PC-9 (cell line): ENCODE results near the gene COL27A1. TPM values are rescaled to one million over a fixed set of nuclear protein-coding genes. Genes with fewer than 3 reads are reported as not detected.

ENCODE experiments used
- BruUV-seq: library from RNA; stranded (reverse); fragments of 400-500 nt; replicated peaks from 2 replicates; lab custom pipeline; 2021; lab: Mats Ljungman, UMichigan
- CTCF ChIA-PET: fragments of 300-600 bp; sonication (Branson Sonifier 250); formaldehyde crosslinking; loops from one replicate; lab custom pipeline; 2022; ENCODE audit warnings: antibody characterized with exemption; lab: Charles Lee
- POLR2A ChIA-PET: fragments of 300-600 bp; sonication (Branson Sonifier 250); formaldehyde crosslinking; loops from one replicate; lab custom pipeline; 2022; ENCODE audit warnings: antibody characterized with exemption; ENCODE audit not compliant: unreplicated experiment; lab: Charles Lee
- DNase-seq, 2 experiments: peaks; one replicate each; pipeline versions ENCODE4 v3.0.0 to v3.0.0-alpha.2; 2015 to 2022; ENCODE audit warnings: mixed read lengths in 1 of 2
- H2AFZ ChIP-seq: fragments of 200-600 bp; sonication (generic); 2 replicates; pipeline ENCODE4 v1.8.1; 2017; ENCODE audit warnings: antibody characterized with exemption
- H3F3A ChIP-seq: fragments of 200-600 bp; sonication (generic); 2 replicates; pipeline ENCODE4 v1.8.1; 2017; ENCODE audit warnings: antibody characterized with exemption, mild to moderate bottlenecking, low read depth; ENCODE audit not compliant: insufficient read depth
- H3K27ac ChIP-seq: fragments of 200-600 bp; sonication (generic); 2 replicates; pipeline ENCODE4 v1.6.1; 2016; ENCODE audit warnings: mixed run types
- H3K27me3 ChIP-seq: fragments of 200-600 bp; sonication (generic); 2 replicates; pipeline ENCODE4 v1.6.1; 2016; ENCODE audit warnings: low read depth, mixed run types; ENCODE audit not compliant: insufficient read depth
- H3K36me3 ChIP-seq: fragments of 200-600 bp; sonication (generic); 2 replicates; pipeline ENCODE4 v1.6.1; 2016; ENCODE audit warnings: low read depth, mixed run types
- H3K4me1 ChIP-seq: fragments of 200-600 bp; sonication (generic); replicated peaks from 2 replicates; pipeline ENCODE4 v1.6.1; 2016; ENCODE audit warnings: mixed run types; ENCODE audit not compliant: insufficient read depth
- H3K4me2 ChIP-seq: fragments of 200-600 bp; sonication (generic); 2 replicates; pipeline ENCODE4 v1.6.1; 2017; ENCODE audit warnings: mixed run types
- H3K4me3 ChIP-seq: fragments of 200-600 bp; sonication (generic); 2 replicates; pipeline ENCODE4 v1.6.1; 2016; ENCODE audit warnings: mixed run types
- H3K79me2 ChIP-seq: fragments of 200-600 bp; sonication (generic); 2 replicates; pipeline ENCODE4 v1.6.1; 2017; ENCODE audit warnings: low read depth, mixed run types
- H3K9me2 ChIP-seq: fragments of 200-600 bp; sonication (generic); 2 replicates; pipeline ENCODE4 v1.8.1; 2017; ENCODE audit warnings: mild to moderate bottlenecking; ENCODE audit not compliant: insufficient read depth
- H3K9me3 ChIP-seq: fragments of 200-600 bp; sonication (generic); 2 replicates; pipeline ENCODE4 v1.8.1; 2016; ENCODE audit warnings: low read depth; ENCODE audit not compliant: insufficient read depth
- H4K20me1 ChIP-seq: fragments of 200-600 bp; sonication (generic); 2 replicates; pipeline ENCODE4 v1.8.1; 2017; ENCODE audit not compliant: insufficient read depth
- EZH2 ChIP-seq: fragments of 200-600 bp; sonication (generic); IDR thresholded peaks from 2 replicates; pipeline ENCODE4 v1.8.0; 2017; ENCODE audit warnings: antibody characterized with exemption, low read depth
- intact Hi-C: fragments of 100-400 bp; cut with micrococcal nuclease; formaldehyde crosslinking; loops from one replicate; pipeline ENCODE4 v1.10.0; 2022; ENCODE audit not compliant: unreplicated experiment
- total RNA-seq: library from RNA; stranded (reverse); gene quantifications from 2 replicates; pipeline ENCODE4 v1.2.3, GENCODE V29; 2021
- TF ChIP-seq, protein P1 (sequence below): fragments of 200-600 bp; sonication (generic); conservative IDR thresholded peaks from 2 replicates; pipeline ENCODE4 v1.6.1; 2017; ENCODE audit warnings: mixed run types, antibody characterized with exemption, mild to moderate bottlenecking, moderate library complexity

Gene COL27A1
- total RNA-seq, 1 experiment from 2014 or later, result 0.39 TPM

DNA sequence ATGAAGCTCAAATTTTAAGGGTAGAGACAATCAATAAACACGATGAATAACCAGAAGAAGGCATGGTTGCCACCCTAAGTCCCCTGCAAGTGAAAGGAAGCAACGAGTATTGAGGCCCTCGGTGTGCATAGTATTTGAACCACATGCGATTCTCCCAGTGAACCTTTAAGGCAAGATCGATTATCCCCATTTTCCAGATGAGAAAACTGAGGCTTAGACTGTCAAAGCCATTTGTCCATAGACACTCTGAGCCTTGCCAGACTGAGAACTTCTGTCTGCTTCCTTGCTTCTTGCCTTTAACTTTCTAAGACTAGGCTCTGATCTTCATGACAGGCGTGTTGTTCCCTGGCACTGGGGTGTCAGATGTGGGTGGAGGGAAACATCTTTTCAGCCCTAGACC, 58.2 kb downstream of the COL27A1 start:
- H4K20me1 ChIP-seq, result no peaks in the 10 kb centered on the region
- H3K4me2 ChIP-seq, result no peak overlapping the region
- BruUV-seq, result no TSS peak
- no peak overlapping the region for H3K27ac ChIP-seq
- ChIA-PET CTCF (interaction anchor here (0.5 kb wide), 1 partner anchor 20 kb away, joined by 3 read pairs; no protein-coding TSS in a partner anchor), POLR2A (no interaction called here)
- TF ChIP-seq, protein P1, sequence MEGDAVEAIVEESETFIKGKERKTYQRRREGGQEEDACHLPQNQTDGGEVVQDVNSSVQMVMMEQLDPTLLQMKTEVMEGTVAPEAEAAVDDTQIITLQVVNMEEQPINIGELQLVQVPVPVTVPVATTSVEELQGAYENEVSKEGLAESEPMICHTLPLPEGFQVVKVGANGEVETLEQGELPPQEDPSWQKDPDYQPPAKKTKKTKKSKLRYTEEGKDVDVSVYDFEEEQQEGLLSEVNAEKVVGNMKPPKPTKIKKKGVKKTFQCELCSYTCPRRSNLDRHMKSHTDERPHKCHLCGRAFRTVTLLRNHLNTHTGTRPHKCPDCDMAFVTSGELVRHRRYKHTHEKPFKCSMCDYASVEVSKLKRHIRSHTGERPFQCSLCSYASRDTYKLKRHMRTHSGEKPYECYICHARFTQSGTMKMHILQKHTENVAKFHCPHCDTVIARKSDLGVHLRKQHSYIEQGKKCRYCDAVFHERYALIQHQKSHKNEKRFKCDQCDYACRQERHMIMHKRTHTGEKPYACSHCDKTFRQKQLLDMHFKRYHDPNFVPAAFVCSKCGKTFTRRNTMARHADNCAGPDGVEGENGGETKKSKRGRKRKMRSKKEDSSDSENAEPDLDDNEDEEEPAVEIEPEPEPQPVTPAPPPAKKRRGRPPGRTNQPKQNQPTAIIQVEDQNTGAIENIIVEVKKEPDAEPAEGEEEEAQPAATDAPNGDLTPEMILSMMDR, result no peak
- DNase-seq, result no peak
- H3K27me3 ChIP-seq, result no peaks in the 10 kb centered on the region
- no peak overlapping the region for H3K4me3 ChIP-seq
- no peaks in the 10 kb centered on the region for H3K79me2 ChIP-seq
- H3F3A ChIP-seq, result no peaks in the 10 kb centered on the region
- no peak overlapping the region for H2AFZ ChIP-seq
- intact Hi-C loops, result no loop called here
- no peaks in the 10 kb centered on the region for H3K9me3 ChIP-seq
- no peaks in the 10 kb centered on the region for H3K4me1 ChIP-seq
- H3K36me3 ChIP-seq, result no peaks in the 10 kb centered on the region
- no peaks in the 10 kb centered on the region for H3K9me2 ChIP-seq

DNA sequence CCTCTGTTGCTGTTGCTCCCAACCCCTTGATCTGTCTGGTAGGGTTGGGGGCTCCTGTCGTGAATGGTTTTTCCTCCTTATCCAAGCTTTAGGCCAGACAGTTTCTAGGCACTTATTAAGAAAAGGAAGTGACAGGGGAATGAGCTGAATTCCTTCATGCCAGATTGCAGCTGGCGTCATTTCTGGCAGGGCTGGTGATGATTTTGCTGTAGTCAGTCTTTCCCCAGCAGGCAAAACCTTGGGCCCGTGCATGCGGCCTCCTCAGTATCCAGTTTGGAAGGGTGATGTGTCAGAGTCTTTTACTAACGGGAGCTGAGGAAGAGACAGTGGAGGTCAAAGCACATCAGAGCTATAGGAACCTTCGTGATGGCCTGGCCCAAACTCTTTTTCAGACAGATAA, 58.8 kb downstream of the COL27A1 start:
- no peak overlapping the region for H3K4me3 ChIP-seq
- H3K4me1 ChIP-seq, result no peaks in the 10 kb centered on the region
- H3K9me3 ChIP-seq, result no peaks in the 10 kb centered on the region
- POLR2A ChIA-PET, result no interaction called here
- no peak overlapping the region for H3K4me2 ChIP-seq
- intact Hi-C loops, result no loop called here
- H3K9me2 ChIP-seq, result no peaks in the 10 kb centered on the region
- no peaks in the 10 kb centered on the region for H4K20me1 ChIP-seq
- H3K27ac ChIP-seq, result no peak overlapping the region
- H2AFZ ChIP-seq, result no peak overlapping the region
- H3K79me2 ChIP-seq, result no peaks in the 10 kb centered on the region
- TF ChIP-seq, protein P1, result no peak
- H3F3A ChIP-seq, result no peaks in the 10 kb centered on the region
- BruUV-seq, result no TSS peak
- no peak for DNase-seq
- H3K27me3 ChIP-seq, result no peaks in the 10 kb centered on the region
- CTCF ChIA-PET, result no interaction called here
- no peaks in the 10 kb centered on the region for H3K36me3 ChIP-seq

DNA sequence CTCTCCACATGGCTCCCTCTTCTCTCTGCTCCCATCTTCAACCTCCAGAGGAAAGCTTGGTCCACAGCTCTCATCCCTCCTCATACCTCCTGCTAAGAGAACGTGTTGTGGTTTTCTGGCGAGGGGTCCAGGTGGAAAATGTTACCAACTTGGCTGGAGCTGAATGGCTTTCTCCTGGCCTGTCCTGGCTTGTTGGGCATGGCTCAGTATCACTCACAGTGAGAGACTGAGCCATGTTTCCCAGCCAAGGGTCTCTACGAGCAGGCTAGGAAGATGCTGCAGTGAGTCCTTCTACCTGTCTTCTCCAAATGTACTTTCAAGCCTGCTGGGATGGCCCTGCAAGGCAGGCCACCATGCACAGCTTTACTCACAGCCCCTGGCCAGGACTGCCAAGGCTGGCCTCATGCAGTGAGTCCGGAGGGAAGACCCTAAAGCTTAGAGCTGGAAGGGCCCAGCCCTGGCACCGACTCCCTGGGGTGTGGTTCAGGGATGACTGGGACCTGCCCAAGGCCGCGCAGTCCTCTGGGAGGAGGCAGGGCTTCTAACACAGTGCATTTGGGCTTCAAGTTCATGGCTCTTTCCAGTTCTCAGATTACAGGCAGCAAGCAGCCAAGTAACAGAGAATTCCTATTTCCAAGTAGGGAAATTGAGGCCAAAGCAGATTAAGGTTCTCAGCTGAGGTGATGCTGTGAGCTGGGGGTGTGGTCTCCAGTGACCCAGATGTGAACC, 59.5 kb downstream of the COL27A1 start:
- no peak overlapping the region for H3K27ac ChIP-seq
- H3K36me3 ChIP-seq, result no peaks in the 10 kb centered on the region
- intact Hi-C loops, result no loop called here
- no peaks in the 10 kb centered on the region for H3K27me3 ChIP-seq
- TF ChIP-seq, protein P1, result no peak
- no peak for TF ChIP-seq EZH2
- no peak overlapping the region for H3K4me3 ChIP-seq
- DNase-seq, result no peak
- H4K20me1 ChIP-seq, result no peaks in the 10 kb centered on the region
- ChIA-PET POLR2A (no interaction called here), CTCF (no interaction called here)
- no peak overlapping the region for H3K4me2 ChIP-seq
- no peaks in the 10 kb centered on the region for H3K79me2 ChIP-seq
- BruUV-seq, result no TSS peak
- no peaks in the 10 kb centered on the region for H3K4me1 ChIP-seq
- no peaks in the 10 kb centered on the region for H3F3A ChIP-seq
- no peaks in the 10 kb centered on the region for H3K9me3 ChIP-seq
- H2AFZ ChIP-seq, result no peak overlapping the region
- H3K9me2 ChIP-seq, result no peaks in the 10 kb centered on the region
